SH-SY5Y (cell line): ENCODE results near the gene PRDX6.

Experiments used
- GATA2 ChIP-seq: IDR thresholded peaks from 2 replicates; pipeline ENCODE4 v1.6.1; 2011; ENCODE audit warnings: mild to moderate bottlenecking, low read depth, low read length
- GATA3 ChIP-seq: IDR thresholded peaks from 2 replicates; pipeline ENCODE4 v1.6.1; 2011; ENCODE audit warnings: low read depth, mild to moderate bottlenecking, low read length, moderate library complexity

The PRDX6 gene

DNA sequence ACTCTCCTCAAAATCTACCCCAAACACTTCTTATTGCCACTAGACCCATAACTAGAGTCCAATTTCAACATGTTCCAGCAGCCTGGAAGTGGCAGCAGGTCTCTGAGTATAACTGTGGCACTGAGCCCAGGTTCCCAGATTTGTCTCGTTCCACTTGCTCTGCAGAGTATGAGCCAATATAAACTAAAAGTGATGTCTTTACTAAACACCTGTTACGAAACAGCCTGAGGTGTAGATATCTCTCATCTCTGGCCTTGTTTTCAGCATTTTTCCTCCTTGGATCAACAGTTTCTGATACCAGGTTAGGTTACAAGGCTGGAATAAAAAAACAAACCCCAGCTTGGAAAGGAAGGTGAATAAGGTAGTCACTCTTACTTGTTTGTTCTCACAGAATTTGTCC, 25.2 kb upstream of the PRDX6 start:
- TF ChIP-seq GATA3 (no peak), GATA2 (no peak)

DNA sequence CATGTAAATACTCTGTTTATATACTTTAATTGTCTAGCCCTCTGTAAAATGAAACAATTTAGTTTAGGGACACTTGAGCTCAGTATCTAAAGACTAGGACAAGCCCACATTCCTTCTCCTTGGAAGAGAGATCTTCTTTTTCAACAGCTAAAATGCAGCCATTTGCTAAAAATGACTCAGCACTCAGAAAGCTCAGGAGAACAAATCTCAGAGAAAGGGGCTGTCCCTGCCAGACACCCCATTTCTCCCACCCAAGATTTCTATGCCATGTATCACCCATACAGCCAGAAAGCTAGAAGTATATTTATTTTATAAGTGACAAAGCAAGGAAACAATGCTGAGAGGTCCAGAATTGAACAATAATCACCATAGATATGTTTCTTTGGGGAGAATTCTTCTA, 23.2 kb upstream of the PRDX6 start:
- TF ChIP-seq GATA3: no peak
- no peak for TF ChIP-seq GATA2

DNA sequence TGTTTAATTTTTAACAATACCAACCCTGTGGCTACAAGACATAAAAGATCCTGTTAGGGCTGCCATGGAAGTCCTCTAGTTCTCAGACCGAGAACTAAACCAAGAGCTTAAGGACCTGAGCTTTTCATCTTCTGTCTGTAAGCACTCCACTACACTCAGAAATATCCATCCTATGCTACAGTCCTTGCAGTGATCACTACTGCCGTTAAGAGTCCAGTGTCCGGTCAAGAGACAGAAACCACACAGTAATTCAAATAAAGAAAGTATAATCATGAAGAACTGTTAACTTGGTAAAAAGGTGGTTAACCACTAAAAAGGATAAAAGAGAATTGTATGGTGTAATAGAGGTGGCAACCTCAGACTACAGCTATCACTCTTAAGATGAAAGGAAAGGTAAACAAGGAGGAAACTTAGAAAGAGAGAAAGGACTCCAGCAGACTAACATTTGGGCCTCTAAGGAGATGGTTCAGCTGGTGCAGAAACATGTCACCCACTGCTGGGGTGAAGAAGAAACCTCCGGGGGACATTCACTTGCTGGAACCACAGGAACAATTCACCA, 22.1 kb upstream of the PRDX6 start:
- TF ChIP-seq GATA3 (no peak), GATA2 (no peak)

DNA sequence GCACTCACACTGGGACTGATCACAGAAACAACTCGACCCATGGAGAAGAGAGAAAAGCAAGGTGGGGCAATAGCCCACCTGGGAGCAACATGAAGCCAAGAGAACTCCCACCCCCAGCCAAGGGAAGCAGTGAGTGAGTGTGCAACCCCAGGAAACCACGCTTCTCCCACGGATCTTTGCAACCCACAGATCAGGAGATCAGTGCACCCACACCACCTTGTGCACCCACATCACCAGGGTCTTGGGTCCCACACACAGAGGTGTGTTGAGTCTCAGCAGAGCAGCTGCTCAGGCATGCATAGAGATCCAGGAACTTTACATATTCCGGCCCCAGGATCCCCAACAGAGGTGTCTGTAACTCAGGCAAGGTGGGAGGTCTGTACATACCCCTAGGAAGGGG, 17.2 kb upstream of the PRDX6 start:
- TF ChIP-seq GATA3 (no peak), GATA2 (no peak)

DNA sequence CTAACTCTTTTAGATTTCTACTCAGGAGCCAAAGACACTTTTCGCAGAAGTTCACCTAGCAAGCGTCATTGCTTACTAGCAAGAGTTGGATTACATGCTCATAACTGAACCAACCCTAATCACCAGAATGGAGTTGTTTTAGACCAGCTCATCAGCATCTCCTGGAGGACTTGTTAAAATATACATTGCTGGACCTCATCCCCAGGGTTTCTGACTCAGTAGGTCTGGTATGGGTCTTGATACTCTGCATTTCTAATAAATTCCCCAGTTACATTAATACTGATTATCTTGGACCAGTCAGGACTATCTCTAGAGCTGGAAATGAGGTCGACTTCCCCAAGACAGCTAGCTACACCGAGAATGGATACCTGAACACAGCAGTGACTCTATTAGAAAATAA, 9.7 kb upstream of the PRDX6 start:
- TF ChIP-seq GATA2 (no peak), GATA3 (no peak)

DNA sequence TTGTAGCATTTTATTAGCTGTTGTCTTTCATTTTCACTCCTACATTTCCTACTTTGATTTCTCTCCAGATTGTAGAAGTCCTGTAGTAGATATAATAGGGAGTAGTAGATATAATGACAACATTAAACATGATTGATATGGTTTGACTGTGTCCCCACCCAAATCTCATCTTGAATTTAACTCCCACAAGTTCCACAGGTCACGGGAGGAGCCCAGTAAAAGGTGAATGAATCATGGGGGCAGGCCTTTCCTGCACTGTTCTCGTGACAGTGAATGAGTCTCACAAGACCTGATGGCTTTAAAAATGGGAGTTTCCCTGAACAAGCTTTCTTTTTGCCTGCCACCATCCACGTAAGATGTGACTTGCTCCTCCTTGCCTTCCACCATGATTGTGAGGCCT, 7.5 kb upstream of the PRDX6 start:
- TF ChIP-seq GATA3: no peak
- no peak for TF ChIP-seq GATA2

DNA sequence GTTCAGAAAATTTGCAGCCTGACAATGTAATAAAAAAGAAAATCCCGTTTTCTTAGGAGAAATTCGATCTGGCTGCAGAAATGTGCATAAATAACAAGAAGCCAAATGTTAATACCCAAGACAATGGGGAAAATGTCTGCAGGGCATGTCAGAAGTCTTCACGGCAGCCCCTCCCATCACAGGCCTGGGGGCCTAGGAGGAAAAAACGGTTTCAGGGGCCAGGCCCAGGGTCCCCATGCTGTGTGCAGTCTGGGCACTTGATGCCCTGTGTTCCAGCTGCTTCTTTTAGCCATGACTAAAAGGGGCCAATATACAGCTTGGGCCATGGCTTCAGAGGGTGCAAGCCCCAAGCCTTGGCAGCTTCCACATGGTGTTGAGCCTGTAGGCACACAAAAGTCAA, 6.5 kb upstream of the PRDX6 start:
- TF ChIP-seq GATA2 (no peak), GATA3 (no peak)

DNA sequence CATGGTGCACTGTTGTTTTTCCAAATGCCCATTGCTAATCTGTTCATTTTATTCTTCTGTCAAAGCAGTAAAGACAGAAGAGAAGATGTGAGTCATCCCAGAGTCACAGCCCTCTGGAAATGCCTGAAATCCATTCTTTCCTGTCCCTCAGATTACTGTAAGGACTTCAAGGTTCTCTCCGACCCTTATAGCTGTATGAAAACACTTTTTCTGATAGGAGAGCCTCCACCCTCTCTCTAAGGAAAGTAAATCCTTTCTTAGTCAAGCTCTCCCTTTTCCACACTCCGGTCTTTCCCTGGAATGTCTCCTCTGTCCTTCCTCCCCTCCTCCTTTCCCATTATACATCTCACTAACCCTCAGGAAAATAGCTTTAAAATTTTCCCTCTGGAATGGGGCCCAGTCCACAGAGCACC, 3.5 kb upstream of the PRDX6 start:
- TF ChIP-seq GATA3: no peak
- no peak for TF ChIP-seq GATA2

DNA sequence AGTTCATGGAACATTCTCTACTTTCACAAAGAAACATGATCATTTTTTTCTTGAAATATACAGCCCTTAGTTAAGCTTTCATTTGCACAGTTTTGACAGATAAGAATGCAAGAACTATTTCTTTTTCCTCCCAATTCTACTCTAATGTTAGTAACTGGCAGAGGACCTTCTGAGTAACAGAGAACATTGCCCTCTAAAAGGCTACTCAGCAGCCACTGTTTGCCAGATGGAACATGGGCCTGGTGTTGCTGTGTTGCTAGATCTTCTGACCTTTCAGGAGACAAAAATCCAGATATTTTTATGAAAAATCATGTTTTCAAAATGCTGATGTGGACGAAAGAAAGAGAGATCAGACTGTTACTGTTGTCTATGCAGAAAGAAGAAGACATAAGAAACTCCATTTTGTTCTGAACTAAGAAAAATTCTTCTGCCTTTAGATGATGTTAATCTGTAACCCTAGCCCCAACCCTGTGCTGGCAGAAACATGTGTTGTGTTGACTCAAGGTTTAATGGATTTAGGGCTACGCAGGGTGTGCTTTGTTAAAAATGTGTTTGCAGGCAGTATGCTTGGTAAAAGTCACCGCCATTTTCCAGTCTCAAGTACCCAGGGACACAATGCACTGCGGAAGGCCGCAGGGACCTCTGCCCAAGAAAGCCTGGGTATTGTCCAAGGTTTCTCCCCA, 2.9 kb upstream of the PRDX6 start:
- TF ChIP-seq GATA3 (no peak), GATA2 (no peak)

DNA sequence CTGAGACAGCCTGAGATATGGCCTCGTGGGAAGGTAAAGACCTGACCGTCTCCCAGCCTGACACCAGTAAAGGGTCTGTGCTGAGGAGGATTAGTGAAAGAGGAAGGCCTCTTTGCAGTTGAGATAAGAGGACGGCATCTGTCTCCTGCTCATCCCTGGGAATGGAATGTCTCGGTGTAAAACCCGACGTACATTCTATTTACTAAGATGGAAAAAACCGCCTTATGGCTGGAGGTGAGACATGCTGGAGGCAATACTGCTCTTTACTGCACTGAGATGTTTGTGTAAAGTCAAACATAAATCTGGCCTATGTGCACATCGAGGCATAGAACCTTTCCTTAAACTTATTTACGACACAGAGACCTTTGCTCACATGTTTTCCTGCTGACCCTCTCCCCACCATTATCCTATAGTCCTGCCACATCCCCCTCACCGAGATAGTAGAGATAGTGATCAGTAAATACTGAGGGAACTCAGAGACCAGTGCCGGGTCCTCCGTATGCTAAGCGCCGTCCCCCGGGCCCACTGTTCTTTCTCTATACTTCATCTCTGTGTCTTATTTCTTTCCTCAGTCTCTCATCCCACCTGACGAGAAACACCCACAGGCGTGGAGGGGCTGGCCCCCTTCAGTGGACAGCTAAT, 2.2 kb upstream of the PRDX6 start:
- peak; percentile 86 for TF ChIP-seq GATA2

DNA sequence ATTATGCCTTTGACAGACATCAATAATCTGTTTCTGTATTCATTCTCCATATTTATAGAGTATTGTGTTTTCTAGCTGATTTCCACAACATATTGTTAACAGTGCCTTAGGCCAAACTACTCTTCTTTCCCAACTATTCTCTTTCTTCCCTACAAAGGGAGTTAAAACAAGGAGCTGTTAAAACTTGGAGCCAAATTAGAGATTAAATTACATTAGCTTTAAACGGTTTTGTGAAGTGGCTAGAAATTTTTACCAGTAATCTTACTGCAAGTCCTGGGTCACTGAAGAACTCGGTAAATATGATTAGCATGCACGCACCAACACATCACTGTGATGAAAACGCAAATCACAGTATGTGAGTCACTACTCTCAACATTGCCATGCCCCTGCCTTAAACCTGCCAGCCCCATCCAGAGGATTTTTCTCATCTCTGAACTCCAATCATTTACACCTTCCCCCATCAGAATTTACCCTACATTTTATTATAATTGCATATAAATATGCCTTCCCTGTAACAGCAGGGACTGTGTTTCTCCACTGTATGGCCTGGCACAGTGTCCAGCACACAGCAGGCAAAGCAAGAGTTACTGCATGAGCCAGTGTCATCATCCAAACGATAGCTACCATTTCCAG, 1.5 kb upstream of the PRDX6 start:
- TF ChIP-seq GATA3 (no peak), GATA2 (no peak)

DNA sequence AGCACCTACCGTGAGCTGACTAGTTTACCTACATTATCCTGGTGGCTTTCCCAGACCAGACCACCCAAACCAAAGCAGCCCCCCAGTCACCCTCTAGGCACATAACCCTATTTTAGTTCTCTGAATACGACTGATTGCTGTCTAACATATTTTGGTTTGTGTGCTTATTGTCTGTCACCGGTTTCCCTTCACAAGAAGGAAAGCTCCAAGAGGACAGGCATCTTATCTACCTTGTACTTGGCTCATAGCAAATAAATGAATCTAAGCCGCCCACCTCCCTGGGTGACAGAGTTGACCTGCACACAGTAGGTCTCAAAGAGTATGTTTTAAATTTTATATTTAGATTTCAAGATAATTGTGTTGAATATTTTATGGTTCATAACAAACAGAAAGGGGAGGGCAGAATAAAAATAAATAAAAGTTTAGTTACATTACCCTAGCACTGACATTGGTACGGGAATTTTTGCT, 904 bp upstream of the PRDX6 start:
- no peak for TF ChIP-seq GATA2
- no peak for TF ChIP-seq GATA3

DNA sequence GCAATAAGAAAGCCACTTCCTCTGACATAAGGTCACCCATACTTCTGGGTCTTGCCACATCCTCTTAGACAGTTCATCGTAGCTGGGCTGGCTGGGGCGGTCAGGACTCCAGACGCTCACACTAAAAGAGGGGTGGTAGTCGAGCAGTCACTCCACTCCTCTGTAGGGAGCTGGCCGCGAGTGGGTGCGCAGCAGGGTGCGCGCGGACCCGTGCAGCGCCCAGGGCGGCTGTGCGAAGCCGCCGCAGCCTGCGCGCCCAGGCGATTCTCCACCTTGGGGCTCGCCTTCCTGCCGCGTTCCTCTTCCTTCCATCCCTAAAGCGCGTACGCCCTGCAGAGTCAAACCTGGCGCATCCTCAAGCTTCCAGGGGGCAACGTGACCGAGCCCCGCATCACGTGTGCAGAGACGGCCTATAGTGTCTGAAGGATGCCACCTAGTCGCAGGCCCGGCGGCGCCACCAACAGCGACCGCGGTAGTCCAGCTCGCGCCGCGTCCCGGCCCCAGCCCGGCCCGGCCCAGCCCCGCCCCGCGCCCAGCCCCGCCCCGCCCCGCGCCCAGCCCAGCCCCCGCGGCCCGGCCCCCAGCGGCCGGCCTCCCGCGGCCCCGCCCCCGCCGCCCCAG, 360 bp upstream of the PRDX6 start:
- TF ChIP-seq GATA3 (no peak), GATA2 (no peak)

DNA sequence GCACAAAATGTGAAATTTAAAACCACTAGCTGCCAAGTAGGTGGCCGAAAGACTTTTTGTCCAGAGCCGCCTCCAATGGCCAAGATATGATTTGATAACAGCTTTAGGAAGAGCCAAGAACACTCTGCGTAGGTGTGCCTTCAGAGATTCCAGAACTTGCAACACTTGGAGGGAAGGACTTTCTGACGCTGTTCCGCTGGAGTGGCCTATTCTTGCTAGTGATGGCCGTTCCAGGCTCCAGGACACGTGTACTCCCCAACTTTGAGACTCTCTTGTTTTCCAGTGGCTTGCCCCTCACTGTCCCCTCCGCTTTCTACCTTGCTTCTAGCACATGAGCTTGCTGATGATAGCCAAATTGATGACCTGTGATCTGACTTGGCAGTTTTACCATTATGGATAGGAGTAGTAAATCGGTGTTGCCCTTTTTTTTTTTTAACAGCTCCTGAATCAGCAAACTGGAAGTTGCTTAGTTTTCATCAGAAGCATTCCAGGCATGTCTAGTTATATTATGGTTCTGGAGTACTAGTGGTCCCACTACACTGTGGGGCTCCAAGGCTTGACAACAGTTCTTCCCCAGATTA, 1.0 kb downstream of the PRDX6 start:
- no peak for TF ChIP-seq GATA2
- TF ChIP-seq GATA3: no peak
